K562 (cell line): ENCODE results near the gene ENTPD5. TPM values are rescaled to one million over a fixed set of nuclear protein-coding genes. Genes with fewer than 3 reads are reported as not detected.

Experiments
- ATAC-seq: fragments of 200-7000 bp; cut with Tn5 transposase; 3 replicates; pipeline ENCODE4 v1.9.1; 2020; ENCODE audit warnings: moderate library complexity
- BruUV-seq: library from RNA; stranded (reverse); fragments of 400-500 nt; replicated peaks from 2 replicates; lab custom pipeline; 2021; lab: Mats Ljungman, UMichigan
- CTCF ChIA-PET: fragments of 300-600 bp; formaldehyde crosslinking; extraction: SDS; loops from one replicate; lab custom pipeline; 2021; ENCODE audit warnings: low intra/inter-chr PET ratio; lab: Yijun Ruan, JAX
- POLR2A ChIA-PET: fragments of 300-600, 350-650 bp; sonication (Branson Sonifier 250); formaldehyde crosslinking; extraction: SDS; loops from one replicate; lab custom pipeline; 2021; ENCODE audit warnings: antibody characterized with exemption, inconsistent platforms; lab: Yijun Ruan, JAX
- DNase-seq, 4 experiments: peaks; one replicate each; pipeline versions ENCODE4 v3.0.0 to v3.0.0-alpha.2; 2011 to 2018; ENCODE audit warnings: low spot score in 3 of 4, mixed read lengths in 3 of 4; ENCODE audit errors: extremely low read depth in 1 of 4
- FAIRE-seq: peaks from 2 replicates; lab custom pipeline; 2011; peaks lifted over from hg19 to GRCh38; lab: Jason Lieb, UNC
- H2AFZ ChIP-seq: 2 replicates; pipeline ENCODE4 v1.6.0; 2011; ENCODE audit warnings: low read depth, low read length, control low read depth, inconsistent platforms
- H3K27ac ChIP-seq: fragments of 200-600 bp; 3 replicates; pipeline ENCODE4 v1.8.0; 2011; ENCODE audit warnings: low read depth, mild to moderate bottlenecking, control low read depth, inconsistent platforms, low read length, moderate library complexity, mixed read lengths; ENCODE audit errors: extremely low read depth
- H3K27me3 ChIP-seq, 2 experiments: fragments of 300-600 bp in 1 of 2; 2 replicates in 1 of 2; 3 replicates in 1 of 2; pipeline versions ENCODE4 v1.6.0 to v1.8.0; 2011; ENCODE audit warnings: inconsistent platforms in 2 of 2, low read length in 2 of 2, mild to moderate bottlenecking in 1 of 2, mixed read lengths in 1 of 2, moderate library complexity in 1 of 2; ENCODE audit not compliant: control insufficient read depth in 2 of 2, insufficient read depth in 2 of 2
- H3K36me3 ChIP-seq: fragments of 300-600 bp; 3 replicates; pipeline ENCODE4 v1.8.0; 2011; ENCODE audit warnings: mild to moderate bottlenecking, low read length, inconsistent platforms; ENCODE audit not compliant: control insufficient read depth, insufficient read depth
- H3K4me1 ChIP-seq, 2 experiments: fragments of 200-600 bp in 1 of 2; replicated peaks in 1 of 2; 2 replicates in 1 of 2; 3 replicates in 1 of 2; pipeline versions ENCODE4 v1.5.1 to v1.8.0; 2011; ENCODE audit warnings: inconsistent platforms in 2 of 2, low read length in 2 of 2, mild to moderate bottlenecking in 1 of 2, mixed read lengths in 1 of 2, moderate library complexity in 1 of 2; ENCODE audit not compliant: control insufficient read depth in 2 of 2, insufficient read depth in 2 of 2
- H3K4me2 ChIP-seq: 2 replicates; pipeline ENCODE4 v1.6.1; 2011; ENCODE audit warnings: low read length, control low read depth, inconsistent platforms, mixed read lengths; ENCODE audit not compliant: insufficient read depth
- H3K4me3 ChIP-seq: fragments of 200-600 bp; sonication (generic), shearing (Covaris generic); 2 replicates; pipeline ENCODE4 v1.5.1; 2016; ENCODE audit warnings: control low read depth, inconsistent platforms
- H3K79me2 ChIP-seq: fragments of 200-600 bp; 3 replicates; pipeline ENCODE4 v1.8.0; 2011; ENCODE audit warnings: low read length, inconsistent platforms; ENCODE audit not compliant: control insufficient read depth, insufficient read depth
- H3K9ac ChIP-seq, 2 experiments: 2 replicates each; pipeline versions ENCODE4 v1.6.0 to v1.6.1; 2011; ENCODE audit warnings: low read depth in 2 of 2, low read length in 2 of 2, control low read depth in 1 of 2, inconsistent platforms in 1 of 2, mild to moderate bottlenecking in 1 of 2, mixed read lengths in 1 of 2; ENCODE audit not compliant: insufficient read depth in 1 of 2
- H3K9me1 ChIP-seq: one replicate; pipeline ENCODE4 v1.6.0; 2011; ENCODE audit warnings: inconsistent platforms, mild to moderate bottlenecking, low read length, moderate library complexity; ENCODE audit not compliant: control insufficient read depth, insufficient read depth
- H3K9me3 ChIP-seq: replicated peaks from 2 replicates; pipeline ENCODE4 v1.5.1; 2011; ENCODE audit warnings: low read depth, low read length, inconsistent platforms; ENCODE audit not compliant: control insufficient read depth, insufficient read depth
- H4K20me1 ChIP-seq: replicated peaks from 2 replicates; pipeline ENCODE4 v1.6.1; 2011; ENCODE audit warnings: low read length, inconsistent platforms, mixed read lengths; ENCODE audit not compliant: control insufficient read depth, insufficient read depth
- ARNT ChIP-seq, 2 experiments: fragments of 450-650 bp; IDR thresholded peaks; 2 replicates each; pipeline ENCODE4 v1.6.1; 2016; ENCODE audit warnings: mild to moderate bottlenecking in 1 of 2
- BHLHE40 ChIP-seq: IDR thresholded peaks from 2 replicates; pipeline ENCODE4 v1.6.1; 2011; ENCODE audit warnings: low read length, improper control_type of control experiment
- CTCF ChIP-seq, 3 experiments: IDR thresholded peaks in 2 of 3; conservative IDR thresholded peaks in 1 of 3; 2 replicates each; pipeline ENCODE4 v1.5.1; 2011 to 2012; ENCODE audit warnings: low read length in 3 of 3, mild to moderate bottlenecking in 3 of 3, control low read depth in 2 of 3, improper control_type of control experiment in 1 of 3, inconsistent platforms in 1 of 3, low read depth in 1 of 3, mixed read lengths in 1 of 3, moderate library complexity in 1 of 3; ENCODE audit not compliant: insufficient read depth in 2 of 3
- HMGN3 ChIP-seq: IDR thresholded peaks from 2 replicates; pipeline ENCODE4 v1.6.1; 2011; ENCODE audit warnings: borderline replicate concordance, low read depth, mild to moderate bottlenecking, mixed read lengths, low read length; ENCODE audit not compliant: insufficient read length; ENCODE audit errors: extremely low read depth
- LEF1 ChIP-seq: fragments of 450-650 bp; IDR thresholded peaks from 2 replicates; pipeline ENCODE4 v1.6.1; 2016; ENCODE audit warnings: mild to moderate bottlenecking
- NONO ChIP-seq, 2 experiments: fragments of 200-400 bp in 1 of 2; fragments of 450-650 bp in 1 of 2; formaldehyde crosslinking in 1 of 2; IDR thresholded peaks; 2 replicates each; pipeline ENCODE4 v1.6.1; 2017; ENCODE audit warnings: low read depth in 2 of 2, mild to moderate bottlenecking in 2 of 2, moderate library complexity in 2 of 2, low read length in 1 of 2
- RAD21 ChIP-seq, 2 experiments: fragments of 250-450 bp in 1 of 2; fragments of 450-650 bp in 1 of 2; sonication (Bioruptor Pico) in 1 of 2; formaldehyde crosslinking in 1 of 2; IDR thresholded peaks in 1 of 2; conservative IDR thresholded peaks in 1 of 2; 2 replicates each; pipeline versions ENCODE4 v1.4.0 to v1.8.0; 2020 to 2022; ENCODE audit warnings: mild to moderate bottlenecking in 2 of 2, moderate library complexity in 1 of 2
- RCOR1 ChIP-seq, 2 experiments: IDR thresholded peaks; 2 replicates each; pipeline ENCODE4 v1.6.1; 2012; ENCODE audit warnings: low read depth in 2 of 2, low read length in 2 of 2, borderline replicate concordance in 1 of 2, improper control_type of control experiment in 1 of 2
- RERE ChIP-seq: sonication (generic); formaldehyde crosslinking; IDR thresholded peaks from 2 replicates; pipeline ENCODE4 v1.8.0; 2023; ENCODE audit warnings: missing genetic modification reagents, mild to moderate bottlenecking, borderline replicate concordance
- RFX5 ChIP-seq: IDR thresholded peaks from 2 replicates; pipeline ENCODE4 v1.6.1; 2011; ENCODE audit warnings: low read depth, mild to moderate bottlenecking, improper control_type of control experiment, low read length
- ZBTB49 ChIP-seq: sonication (generic); formaldehyde crosslinking; IDR thresholded peaks from 2 replicates; pipeline ENCODE4 v1.8.0; 2022; ENCODE audit warnings: missing genetic modification reagents, mild to moderate bottlenecking, borderline replicate concordance
- WGBS: fragments of 100-300 bp; shearing (Covaris generic); methylation state at CpG from one replicate; pipeline ENCODE4 v1.1.6; 2016; ENCODE audit warnings: low coverage, mixed read lengths; ENCODE audit not compliant: insufficient coverage; ENCODE audit errors: missing lambda C conversion rate; 5-methylcytosine and 5-hydroxymethylcytosine counted together
- in situ Hi-C: fragments of 300-500 bp; cut with MboI; formaldehyde crosslinking; loops from 4 replicates; pipeline ENCODE4 v1.15.0; 2018; ENCODE audit warnings: inconsistent platforms, mixed read lengths
- intact Hi-C: fragments of 100-400 bp; cut with micrococcal nuclease; formaldehyde crosslinking; loops from 2 replicates; pipeline ENCODE4 v1.14.2; 2022
- polyA plus RNA-seq, 8 experiments: library from polyadenylated mRNA; depleted of rRNA in 4 of 8; stranded (reverse) in 5 of 8; unstranded in 3 of 8; fragments of >200 nt; fragmentation: Nextera tagmentation in 2 of 8; fragmentation: Illumina TruSeq in 1 of 8; extraction: Ambion mirVana in 2 of 8; extraction: Trizol in 1 of 8; gene quantifications; 2 replicates each; pipeline versions ENCODE4 v1.2.1 to v1.2.3, GENCODE V29; 2011 to 2014; ENCODE audit warnings: inconsistent platforms in 1 of 8, missing spikeins in 1 of 8
- total RNA-seq, 7 experiments: library from RNA; depleted of rRNA in 6 of 7; stranded (reverse); fragments of >200 nt in 6 of 7; fragmentation: Illumina TruSeq in 2 of 7; extraction: Trizol in 2 of 7; gene quantifications; 2 replicates each; pipeline versions ENCODE4 v1.2.1 to v1.2.3, GENCODE V29; 2011 to 2021; ENCODE audit warnings: low replicate concordance in 1 of 7

Gene ENTPD5
- total and polyA plus RNA-seq, 9 of the 15 experiments (the other 6 are each of a cell fraction or from before 2014, with no cell fraction given), result 2.7 to 15.3 (median 10.3) TPM

- ATAC-seq, result no peak
- no peak for DNase-seq
- Histone ChIP-seq H3K79me2 (peaks cover under 1% of the 10 kb centered on the region; the same call in 1 of the 3 replicates), H4K20me1 (no peaks in the 10 kb centered on the region), H3K9ac (no peak overlapping the region), H2AFZ (no peak overlapping the region), H3K4me2 (no peak overlapping the region), H3K9me1 (no peaks in the 10 kb centered on the region), H3K4me1 (peaks cover 0 to 11% of the 10 kb centered on the region in 2 experiments; a peak in 3 of 5 replicates), H3K4me3 (no peak overlapping the region), H3K27me3 (no peaks in the 10 kb centered on the region), H3K9me3 (no peaks in the 10 kb centered on the region), H3K27ac (no peak overlapping the region), H3K36me3 (no peaks in the 10 kb centered on the region)
- no TSS peak for BruUV-seq
- WGBS, result 60% methylated on average over 4 of the region's 4 CpGs
- FAIRE-seq, result no peak
- in situ Hi-C loops (no loop called here), intact Hi-C loops (loop anchor here (10.0 kb wide), 1 partner anchor 110 kb away; no protein-coding TSS in a partner anchor)
- CTCF ChIA-PET, result no interaction called here
- TF ChIP-seq HMGN3, result no peak
- TF ChIP-seq NONO (IDR thresholded peaks at IDR 0.05; ENCODE audit: low read depth in 2 of 2, low read length in 1 of 2), result no peak
- no peak for TF ChIP-seq BHLHE40
- TF ChIP-seq LEF1, result no peak
- TF ChIP-seq RAD21 (CRISPR knock-in tag; conservative IDR thresholded peaks at IDR 0.05 in 1 of 2, IDR thresholded peaks at IDR 0.05 in 1 of 2), result no peak
- TF ChIP-seq CTCF (IDR thresholded peaks at IDR 0.05 in 2 of 3, conservative IDR thresholded peaks at IDR 0.05 in 1 of 3; ENCODE audit: insufficient read depth in 2 of 3, low read depth in 1 of 3, low read length in 3 of 3), result no peak
- TF ChIP-seq RCOR1 (IDR thresholded peaks at IDR 0.05; ENCODE audit: borderline replicate concordance in 1 of 2, low read depth in 2 of 2, low read length in 2 of 2), result no peak
- TF ChIP-seq ZBTB49 (CRISPR knock-in tag), result no peak
- TF ChIP-seq RFX5, result no peak
- TF ChIP-seq RERE, result no peak
- TF ChIP-seq ARNT (IDR thresholded peaks at IDR 0.05), result no peak
- POLR2A ChIA-PET, result no interaction called here
Measured at GRCh38 chr14:73945159-73945670, 73.9 kb downstream of the ENTPD5 start.
